Stimulated activated CD4-positive, alpha-beta T cell treated with anti-CD3 and anti-CD28 coated beads, TNF-alpha, amount 100 ng/mL, for 48 hours (primary cell): Measurements from ENCODE around the gene GSTA5.
"Not testable (repeated sequence)": the region's sequence is repeated elsewhere in the genome, so short reads cannot be mapped to it uniquely, and the experiment has no call there.

ENCODE experiments used
- DNase-seq, 3 donors: peaks; one replicate each; pipeline ENCODE4 v3.0.0-alpha.2; 2020; ENCODE audit warnings: low read depth in 3 of 3

GSTA5 gene

GRCh38 chr6:52840763-52841585, at the start of gene GSTA5:
TSS of gene GSTA5 (minus strand) at chr6:52840813.
- DNase-seq, result no peak

- DNase-seq, result no peak
Measured at GRCh38 chr6:52890018-52890417, 49.4 kb upstream of the GSTA5 start.

- no peak for DNase-seq
Measured at GRCh38 chr6:52887910-52888524, 47.4 kb upstream of the GSTA5 start.

- peak; percentile 46 to 50 (median 46) for DNase-seq
Measured at GRCh38 chr6:52881996-52882841, 41.6 kb upstream of the GSTA5 start.

GRCh38 chr6:52881662-52881995, 41.0 kb upstream of the GSTA5 start:
- DNase-seq, result no peak

- no peak for DNase-seq
Measured at GRCh38 chr6:52877786-52878185, 37.2 kb upstream of the GSTA5 start.

GRCh38 chr6:52877168-52877567, 36.6 kb upstream of the GSTA5 start:
- no peak for DNase-seq

- no peak for DNase-seq
Measured at GRCh38 chr6:52876056-52876787, 35.6 kb upstream of the GSTA5 start.

- no peak for DNase-seq
Measured at GRCh38 chr6:52872031-52872430, 31.4 kb upstream of the GSTA5 start.

GRCh38 chr6:52871621-52872020, 31.0 kb upstream of the GSTA5 start:
- no peak for DNase-seq

GRCh38 chr6:52870335-52871091, 29.9 kb upstream of the GSTA5 start:
- DNase-seq, result not testable (repeated sequence)

GRCh38 chr6:52868899-52869298, 28.3 kb upstream of the GSTA5 start:
- DNase-seq, result not testable (repeated sequence)

- no peak for DNase-seq
Measured at GRCh38 chr6:52868240-52868639, 27.6 kb upstream of the GSTA5 start.

GRCh38 chr6:52861151-52861550, 20.5 kb upstream of the GSTA5 start:
- not testable (repeated sequence) for DNase-seq

GRCh38 chr6:52858416-52858815, 17.8 kb upstream of the GSTA5 start:
- no peak for DNase-seq

GRCh38 chr6:52856137-52856536, 15.5 kb upstream of the GSTA5 start:
- not testable (repeated sequence) for DNase-seq

GRCh38 chr6:52849137-52849536, 8.5 kb upstream of the GSTA5 start:
- DNase-seq, result no peak

GRCh38 chr6:52846002-52846401, 5.4 kb upstream of the GSTA5 start:
- DNase-seq, result no peak

GRCh38 chr6:52843605-52844004, 3.0 kb upstream of the GSTA5 start:
- DNase-seq, result no peak

- DNase-seq, result peak; percentile 16 to 48 (median 17)
Measured at GRCh38 chr6:52839124-52840055, 1.2 kb downstream of the GSTA5 start.
